ENCODE results near the gene SLC46A2.

Gene SLC46A2

DNA sequence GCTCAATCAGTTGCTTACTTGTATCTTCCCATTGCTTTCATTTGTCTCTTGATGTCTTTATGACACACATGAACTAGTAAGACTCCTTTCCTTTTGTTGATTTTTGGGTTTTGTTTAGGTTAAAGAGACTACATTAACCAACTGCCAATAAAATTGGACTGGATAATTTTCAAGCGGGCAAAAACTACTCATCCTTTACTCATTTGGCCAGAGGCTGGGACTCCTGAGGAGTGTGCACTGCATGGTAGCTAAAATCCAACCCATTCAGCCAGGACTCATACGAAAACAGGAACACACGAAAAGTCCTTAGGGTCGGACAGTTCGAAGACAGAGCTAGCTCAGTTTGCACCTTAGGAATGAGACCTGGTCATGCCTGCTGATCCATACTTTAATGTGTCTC is 6.0 kb downstream of the SLC46A2 start:
- DNase-seq: no peak

DNA sequence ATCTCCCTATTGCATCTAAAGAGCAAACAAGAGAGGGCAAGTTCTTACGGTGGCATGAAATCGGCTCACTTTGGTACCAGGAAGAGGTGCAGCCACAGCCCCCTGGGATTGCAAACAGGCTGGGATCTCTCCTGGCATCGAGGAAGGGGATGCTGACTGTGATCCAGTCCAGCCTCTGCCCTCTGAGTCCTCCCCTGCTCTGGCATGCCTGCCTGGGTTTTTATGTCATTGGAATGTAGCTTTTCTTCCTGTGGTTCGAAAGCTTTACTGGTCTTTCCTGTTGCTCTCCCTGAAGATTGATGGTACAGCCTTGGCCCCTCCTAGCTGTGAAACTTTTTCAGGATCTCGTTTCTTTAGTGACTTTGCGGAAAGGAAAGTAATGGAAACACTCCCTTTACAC is 6.6 kb downstream of the SLC46A2 start:
- DNase-seq: no peak

GRCh38 chr9:112881331-112881730 is 9.3 kb downstream of the SLC46A2 start:
- DNase-seq: no peak

DNA sequence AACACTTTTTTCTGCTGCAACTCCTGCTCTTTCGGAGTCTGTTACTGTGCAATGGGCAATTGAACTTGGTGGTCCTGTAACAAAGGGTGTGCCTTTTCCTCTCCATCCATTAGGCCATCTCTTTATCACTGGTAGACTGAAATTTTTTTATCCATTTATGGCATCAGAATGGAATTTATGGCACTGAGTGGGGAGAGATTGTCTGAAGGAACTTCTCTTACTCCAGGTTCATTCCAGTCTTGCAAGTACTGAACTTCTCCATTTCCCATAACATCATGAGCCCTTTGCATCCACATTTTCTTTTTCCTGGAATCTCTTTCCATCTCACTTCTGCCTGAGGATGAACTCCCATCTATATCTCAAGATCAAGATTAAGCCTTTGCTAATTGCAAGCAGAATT is 10.0 kb downstream of the SLC46A2 start:
- no peak for DNase-seq

DNA sequence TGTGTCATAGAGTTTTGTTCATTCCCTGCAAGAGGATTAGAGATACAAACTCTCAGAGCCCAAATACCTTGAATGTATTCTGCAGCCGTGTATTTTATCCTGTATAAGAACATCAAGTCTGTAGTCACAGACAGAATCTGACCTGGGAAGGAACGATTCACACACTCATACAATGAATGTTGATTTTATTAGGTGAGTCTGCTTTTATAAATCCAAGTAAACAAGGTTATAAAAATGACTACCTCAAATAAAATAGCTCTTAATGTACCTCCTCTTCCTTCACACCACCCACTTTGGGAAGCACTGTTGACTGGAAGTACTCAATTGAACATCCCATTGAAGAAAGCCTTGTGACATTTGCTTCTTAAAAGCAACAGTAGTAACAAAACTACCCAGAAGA is 11.9 kb downstream of the SLC46A2 start:
- DNase-seq: no peak

GRCh38 chr9:112873773-112874405 is 16.8 kb downstream of the SLC46A2 start:
- DNase-seq: no peak

GRCh38 chr9:112872019-112872418 is 18.7 kb downstream of the SLC46A2 start:
- DNase-seq: no peak

DNA sequence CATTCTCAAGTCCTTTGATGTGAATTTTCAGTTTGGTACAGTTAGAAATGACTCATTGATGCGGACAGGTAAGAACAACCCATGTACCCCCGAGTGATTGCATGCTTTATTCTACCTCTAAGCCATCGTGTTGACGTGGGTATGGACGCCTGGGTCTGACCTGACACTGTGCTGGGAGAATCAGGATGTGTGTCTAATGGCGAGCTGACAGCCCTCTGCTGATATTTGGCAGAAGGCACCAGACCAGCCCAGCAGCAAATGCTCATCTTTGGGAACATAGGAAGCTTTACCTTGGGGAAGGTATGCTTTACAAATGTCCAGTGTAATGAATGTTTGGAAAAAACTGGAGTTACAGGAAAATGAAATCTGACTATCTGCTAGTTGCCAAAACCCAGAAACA is 20.1 kb downstream of the SLC46A2 start:
- no peak for DNase-seq

DNA sequence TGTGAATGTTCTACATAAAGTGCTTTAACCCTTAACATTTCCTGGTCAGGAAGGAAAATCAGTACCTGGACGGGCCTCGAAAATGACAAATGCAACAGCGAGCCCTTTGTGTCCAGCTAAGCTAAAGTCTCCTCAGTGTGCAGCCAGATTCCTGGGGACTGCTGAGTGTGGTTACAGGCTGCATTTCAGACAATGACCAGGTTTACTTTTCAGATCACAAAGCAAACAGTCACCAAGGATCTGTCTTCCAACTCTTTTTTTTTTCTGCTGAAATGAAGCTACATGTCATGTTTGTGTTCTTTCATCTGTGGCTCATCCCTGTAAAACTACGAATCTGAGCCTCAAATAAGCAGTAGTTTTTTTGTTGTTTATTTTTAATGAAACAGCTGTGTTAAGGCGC is 20.8 kb downstream of the SLC46A2 start:
- DNase-seq: no peak

DNA sequence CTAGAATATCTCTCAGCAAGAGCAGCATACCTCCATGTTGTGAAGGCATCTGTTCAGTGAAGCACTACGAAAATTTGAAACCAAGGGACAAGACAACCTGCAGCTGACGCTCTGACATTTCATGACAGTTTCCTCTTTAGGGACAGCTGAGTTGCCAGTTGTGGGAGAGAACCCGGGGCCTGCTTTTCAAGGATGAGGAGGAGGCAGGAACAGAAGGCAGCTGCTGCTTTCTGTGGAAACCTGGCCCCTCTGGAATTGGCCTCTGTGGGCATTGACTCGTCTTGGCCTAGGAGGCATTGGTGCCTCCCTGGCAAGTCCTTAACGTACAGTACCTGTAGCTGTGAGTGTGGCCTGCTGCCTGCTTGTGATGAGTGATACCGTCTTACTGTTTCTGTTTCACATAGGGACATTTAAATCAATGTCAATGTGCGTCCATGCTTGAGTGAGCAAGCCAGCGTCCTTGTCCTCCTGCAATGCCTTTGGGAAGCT is 21.6 kb downstream of the SLC46A2 start:
- DNase-seq: no peak

DNA sequence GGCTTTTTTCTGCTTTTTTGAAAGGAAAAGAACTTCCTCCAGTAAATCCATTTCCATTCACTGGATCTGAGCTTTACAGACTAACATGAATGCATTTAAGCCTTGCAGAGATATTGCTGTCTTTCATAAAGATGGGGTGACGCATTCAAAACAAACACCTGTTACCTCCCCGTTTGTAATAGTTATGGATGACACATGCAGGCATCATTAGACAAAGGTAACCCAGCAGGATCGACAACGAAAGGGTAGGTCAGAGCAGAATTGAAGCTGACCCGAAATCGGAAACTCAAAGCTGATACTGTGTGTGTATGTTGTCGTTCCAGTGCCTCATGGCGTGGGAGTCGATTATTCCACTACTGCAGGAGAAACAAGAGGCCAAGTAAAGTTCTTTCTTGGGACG is 22.2 kb downstream of the SLC46A2 start:
- DNase-seq: no peak

DNA sequence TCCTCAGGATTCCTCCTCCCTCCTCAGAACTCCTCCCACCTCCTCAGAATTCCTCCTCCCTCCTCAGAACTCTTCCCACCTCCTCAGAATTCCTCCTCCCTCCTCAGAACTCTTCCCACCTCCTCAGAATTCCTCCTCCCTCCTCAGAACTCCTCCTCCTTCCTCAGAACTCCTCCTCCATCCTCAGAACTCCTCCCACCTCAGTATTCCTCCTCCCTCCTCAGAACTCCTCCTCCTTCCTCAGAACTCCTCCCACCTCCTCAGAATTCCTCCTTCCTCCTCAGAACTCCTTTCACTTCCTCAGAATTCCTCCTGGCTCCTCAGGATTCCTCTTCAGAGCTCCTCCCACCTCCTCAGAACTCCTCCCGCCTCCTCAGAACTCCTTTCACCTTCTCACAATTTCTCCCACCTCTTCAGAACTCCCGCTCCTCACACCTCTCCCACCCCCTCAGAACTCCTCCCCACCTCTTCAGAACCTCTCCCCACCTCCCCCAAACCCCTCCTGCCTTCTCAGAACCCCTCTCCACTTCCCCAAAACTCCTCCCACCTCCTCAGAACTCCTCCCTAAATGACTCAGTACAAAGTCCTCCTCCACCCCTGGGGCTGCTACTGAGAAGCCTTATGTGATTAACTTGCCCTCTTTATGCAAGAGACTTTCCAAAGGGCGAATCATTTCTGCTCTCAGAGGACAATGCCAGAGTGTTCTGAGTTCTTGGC is 23.2 kb downstream of the SLC46A2 start:
- peak; percentile 57 for DNase-seq

DNA sequence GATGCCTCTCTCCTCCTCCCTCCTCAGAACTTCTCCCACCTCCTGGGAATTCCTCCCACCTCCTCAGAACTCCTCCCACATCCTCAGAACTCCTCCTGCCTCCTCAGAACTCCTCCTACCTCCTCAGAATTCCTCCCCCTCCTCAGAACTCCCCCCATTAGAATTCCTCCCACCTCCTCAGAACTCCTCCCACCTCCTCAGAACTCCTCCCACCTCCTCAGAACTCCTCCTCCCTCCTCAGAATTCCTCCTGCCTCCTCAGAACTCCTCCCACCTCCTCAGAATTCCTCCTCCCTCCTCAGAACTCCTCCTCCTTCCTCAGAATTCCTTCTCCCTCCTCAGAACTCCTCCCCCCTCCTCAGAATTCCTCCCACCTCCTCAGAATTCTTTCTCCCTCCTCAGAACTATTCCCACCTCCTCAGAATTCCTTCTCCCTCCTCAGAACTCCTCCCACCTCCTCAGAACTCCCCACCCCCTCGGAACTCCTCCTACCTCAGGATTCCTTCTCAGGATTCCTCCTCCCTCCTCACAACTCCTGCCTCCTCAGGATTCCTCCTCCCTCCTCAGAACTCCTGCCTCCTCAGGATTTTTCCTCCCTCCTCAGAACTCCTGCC is 23.9 kb downstream of the SLC46A2 start:
- no peak for DNase-seq

DNA sequence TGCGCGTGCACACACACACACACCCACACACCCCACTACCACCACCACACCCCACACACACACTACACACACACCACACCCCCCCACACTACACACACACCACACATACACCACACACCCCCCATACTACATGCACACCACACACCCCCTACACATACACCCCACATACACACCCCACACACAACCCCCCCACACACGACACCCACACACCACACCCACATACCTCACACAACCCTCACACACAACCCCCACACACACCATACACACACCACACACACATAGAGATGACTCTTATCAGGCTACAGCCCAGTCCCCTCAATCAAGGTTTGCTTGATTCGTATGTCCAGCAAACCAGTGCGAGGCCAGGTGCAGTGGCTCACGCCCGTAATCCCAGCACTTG is 25.7 kb downstream of the SLC46A2 start:
- DNase-seq: no peak

GRCh38 chr9:112864403-112864802 is 26.3 kb downstream of the SLC46A2 start:
- DNase-seq: no peak

GRCh38 chr9:112863746-112864145 is 26.9 kb downstream of the SLC46A2 start:
- no peak for DNase-seq

GRCh38 chr9:112863214-112863613 is 27.5 kb downstream of the SLC46A2 start:
- DNase-seq: no peak

- no peak for DNase-seq
Observed at GRCh38 chr9:112861638-112862555, 28.8 kb downstream of the SLC46A2 start.

DNA sequence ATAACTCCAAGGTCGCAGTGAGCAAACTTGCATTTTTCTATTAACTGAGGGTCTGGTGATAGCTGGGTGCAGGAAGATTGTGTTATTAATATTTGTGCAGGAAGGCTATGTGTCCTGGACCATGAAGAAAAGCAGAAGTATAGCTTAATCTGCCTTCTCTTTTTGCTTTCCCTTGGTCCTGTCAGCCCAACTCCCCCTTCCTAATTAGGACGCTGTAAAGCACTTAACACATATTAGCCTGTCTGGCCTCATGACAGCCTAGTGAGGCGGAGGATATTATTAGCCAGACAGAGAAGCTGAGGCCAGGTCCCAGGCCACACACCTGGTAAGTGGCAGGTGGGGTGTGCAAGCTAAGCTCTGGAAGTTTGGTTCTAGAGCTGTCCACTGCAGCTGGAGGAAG is 29.5 kb downstream of the SLC46A2 start:
- DNase-seq: no peak

DNA sequence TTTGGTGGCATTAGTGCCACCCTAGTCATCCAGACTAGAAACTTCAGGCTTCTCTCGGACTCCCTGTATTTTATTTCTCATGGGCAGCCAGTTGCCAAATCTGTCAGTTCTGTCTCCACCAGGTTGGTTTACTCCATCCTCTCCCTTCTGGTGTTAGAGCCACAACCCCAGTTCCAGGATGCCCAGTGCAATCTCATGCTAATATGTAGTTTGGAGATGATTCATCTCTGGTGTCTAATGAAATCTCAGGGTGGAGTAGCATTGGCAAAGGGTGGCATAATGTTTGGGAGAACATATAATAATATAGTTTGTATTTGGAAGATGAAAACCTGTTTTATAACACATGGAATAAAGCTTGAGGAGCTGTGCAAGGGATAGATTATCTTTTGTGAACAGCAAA is 30.2 kb downstream of the SLC46A2 start:
- no peak for DNase-seq

DNA sequence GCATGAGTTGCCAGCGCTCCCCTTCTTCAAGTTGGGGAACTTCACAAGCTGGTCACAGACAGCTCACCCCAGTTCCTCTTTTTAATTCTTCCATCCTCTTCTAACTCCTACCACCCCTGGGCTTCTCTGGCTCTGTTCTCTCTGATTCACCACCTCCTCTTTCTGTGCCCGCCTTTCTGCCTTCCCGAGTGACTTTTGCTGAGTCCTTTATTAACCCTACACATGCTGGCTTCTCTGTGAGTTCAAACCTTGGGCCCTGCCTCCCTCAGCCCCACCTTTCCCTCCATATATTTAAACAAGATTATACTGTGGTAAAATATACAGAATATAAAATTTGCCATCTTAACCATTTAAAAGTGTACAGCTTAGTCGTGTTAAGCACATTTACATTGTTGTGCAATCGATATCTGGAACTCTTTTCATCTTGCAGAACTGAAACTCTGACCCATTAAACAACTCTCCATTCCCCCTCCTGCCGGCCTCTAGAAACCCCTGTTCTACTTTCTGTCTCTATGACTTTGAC is 32.0 kb downstream of the SLC46A2 start:
- DNase-seq: no peak

- no peak for DNase-seq
Observed at GRCh38 chr9:112858005-112858404, 32.7 kb downstream of the SLC46A2 start.

GRCh38 chr9:112856843-112857242 is 33.8 kb downstream of the SLC46A2 start:
- no peak for DNase-seq
